SK-N-SH (cell line): ENCODE data around the gene UCP2.

ENCODE experiments used
- CTCF ChIP-seq: fragments of 200-600 bp; sonication (generic); IDR thresholded peaks from 2 replicates; pipeline ENCODE4 v1.6.1; 2017; ENCODE audit warnings: antibody characterized with exemption, mild to moderate bottlenecking, moderate library complexity
- EZH2phosphoT487 ChIP-seq: fragments of 200-600 bp; sonication (generic); IDR thresholded peaks from 2 replicates; pipeline ENCODE4 v1.6.1; 2017; ENCODE audit warnings: low read depth, mixed run types, mild to moderate bottlenecking, antibody characterized with exemption, moderate library complexity, borderline replicate concordance
- GABPA ChIP-seq: IDR thresholded peaks from 2 replicates; pipeline ENCODE4 v1.4.0; 2012; ENCODE audit warnings: low read depth, mild to moderate bottlenecking
- MXI1 ChIP-seq: IDR thresholded peaks from 2 replicates; pipeline ENCODE4 v1.6.1; 2012; ENCODE audit warnings: mild to moderate bottlenecking, low read depth, low read length, improper control_type of control experiment
- NRF1 ChIP-seq: IDR thresholded peaks from 2 replicates; pipeline ENCODE4 v1.6.1; 2012; ENCODE audit warnings: low read depth, mild to moderate bottlenecking, low read length
- POLR2AphosphoS5 ChIP-seq: IDR thresholded peaks from 2 replicates; pipeline ENCODE4 v1.6.1; 2012; ENCODE audit warnings: low read depth, low read length
- RAD21 ChIP-seq: IDR thresholded peaks from 2 replicates; pipeline ENCODE4 v1.6.1; 2012; ENCODE audit warnings: mild to moderate bottlenecking, low read length
- RCOR1 ChIP-seq: fragments of 150-350 bp; IDR thresholded peaks from 2 replicates; pipeline ENCODE4 v1.6.1; 2017; ENCODE audit warnings: antibody characterized with exemption, low read length

GRCh38 chr11:73944085-73944484, 38.6 kb downstream of the UCP2 start:
- TF ChIP-seq CTCF (no peak), GABPA (no peak), POLR2AphosphoS5 (no peak), EZH2phosphoT487 (no peak), NRF1 (no peak), RAD21 (no peak), RCOR1 (no peak), MXI1 (no peak)
